ENCODE results near the gene SAMD11. TPM values are rescaled to one million over a fixed set of nuclear protein-coding genes. Genes with fewer than 3 reads are reported as not detected.

The SAMD11 gene
- total RNA-seq, 1 donor from 2014 or later, result 6.0 TPM

DNA sequence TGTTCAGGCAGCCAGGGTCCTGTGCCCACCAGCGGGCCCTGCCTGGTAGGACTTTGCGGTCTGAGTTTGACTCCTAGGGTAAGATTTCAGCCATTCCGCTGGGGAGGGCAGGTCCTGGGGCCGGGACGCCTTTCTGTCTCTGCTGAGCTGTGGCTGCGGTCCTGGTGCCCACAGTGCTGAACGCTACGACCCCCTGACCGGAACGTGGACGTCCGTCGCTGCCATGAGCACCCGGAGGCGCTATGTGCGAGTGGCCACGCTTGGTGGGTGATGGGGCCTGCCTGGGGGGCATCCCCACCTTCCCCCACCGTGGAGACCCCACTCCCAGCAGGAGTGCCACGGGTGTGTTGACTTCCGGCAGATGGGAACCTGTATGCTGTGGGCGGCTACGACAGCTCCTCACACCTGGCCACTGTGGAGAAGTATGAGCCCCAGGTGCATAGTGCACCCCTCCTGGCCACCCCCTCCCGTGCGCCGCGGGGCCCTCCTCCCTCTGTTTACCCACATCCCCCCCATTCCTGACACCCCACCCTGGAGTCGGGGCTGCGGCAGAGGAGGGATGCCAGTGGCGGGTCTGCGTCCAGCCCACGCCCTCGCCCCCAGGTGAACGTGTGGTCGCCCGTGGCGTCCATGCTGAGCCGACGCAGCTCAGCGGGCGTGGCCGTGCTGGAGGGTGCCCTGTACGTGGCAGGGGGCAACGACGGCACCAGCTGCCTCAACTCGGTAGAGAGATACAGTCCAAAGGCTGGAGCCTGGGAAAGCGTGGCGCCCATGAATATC lies 40.2 kb downstream of the SAMD11 start:
- Histone ChIP-seq H3K4me3 (ENCODE audit: insufficient read depth, low read depth, low read length) (no peak overlapping the region), H4K20me1 (ENCODE audit: insufficient read depth, low read length) (no peaks in the 10 kb centered on the region), H3K27me3 (ENCODE audit: insufficient read depth, low read length) (no peaks in the 10 kb centered on the region), H3K4me1 (ENCODE audit: insufficient read depth, low read length) (peaks cover 25% of the 10 kb centered on the region), H3K79me2 (ENCODE audit: insufficient read depth, low read length) (peaks cover 8% of the 10 kb centered on the region), H3K36me3 (ENCODE audit: insufficient read depth, low read length) (peaks cover 5% of the 10 kb centered on the region), H3K9me3 (ENCODE audit: insufficient read depth, low read depth, low read length) (no peaks in the 10 kb centered on the region), H3K9ac (ENCODE audit: low read length) (no peak overlapping the region), H2AFZ (ENCODE audit: low read depth, low read length) (no peak overlapping the region), H3K27ac (ENCODE audit: low read depth, low read length) (no peak overlapping the region), H3K4me2 (ENCODE audit: low read length) (no peak overlapping the region)
- DNase-seq (ENCODE audit: low read depth), result no peak
- H3K36me3 Mint-ChIP-seq (ENCODE audit: low read depth, unreplicated experiment), result peaks cover 4% of the 10 kb centered on the region
- H3K4me1 Mint-ChIP-seq (ENCODE audit: low read depth, unreplicated experiment), result no peaks in the 10 kb centered on the region
- peaks cover 6% of the 10 kb centered on the region for H3K27me3 Mint-ChIP-seq (ENCODE audit: low read depth, unreplicated experiment)
- no peaks in the 10 kb centered on the region for H3K9me3 Mint-ChIP-seq (ENCODE audit: unreplicated experiment)
- no peak for TF ChIP-seq EZH2 (IDR thresholded peaks at IDR 0.05; ENCODE audit: insufficient read depth, low read length)
- no peak for TF ChIP-seq CTCF (IDR thresholded peaks at IDR 0.05; ENCODE audit: insufficient read depth, low read depth, low read length)
- H3K4me3 Mint-ChIP-seq (ENCODE audit: unreplicated experiment), result no peak overlapping the region
- H3K27ac Mint-ChIP-seq (ENCODE audit: unreplicated experiment), result no peak overlapping the region
- FAIRE-seq, result no peak

DNA sequence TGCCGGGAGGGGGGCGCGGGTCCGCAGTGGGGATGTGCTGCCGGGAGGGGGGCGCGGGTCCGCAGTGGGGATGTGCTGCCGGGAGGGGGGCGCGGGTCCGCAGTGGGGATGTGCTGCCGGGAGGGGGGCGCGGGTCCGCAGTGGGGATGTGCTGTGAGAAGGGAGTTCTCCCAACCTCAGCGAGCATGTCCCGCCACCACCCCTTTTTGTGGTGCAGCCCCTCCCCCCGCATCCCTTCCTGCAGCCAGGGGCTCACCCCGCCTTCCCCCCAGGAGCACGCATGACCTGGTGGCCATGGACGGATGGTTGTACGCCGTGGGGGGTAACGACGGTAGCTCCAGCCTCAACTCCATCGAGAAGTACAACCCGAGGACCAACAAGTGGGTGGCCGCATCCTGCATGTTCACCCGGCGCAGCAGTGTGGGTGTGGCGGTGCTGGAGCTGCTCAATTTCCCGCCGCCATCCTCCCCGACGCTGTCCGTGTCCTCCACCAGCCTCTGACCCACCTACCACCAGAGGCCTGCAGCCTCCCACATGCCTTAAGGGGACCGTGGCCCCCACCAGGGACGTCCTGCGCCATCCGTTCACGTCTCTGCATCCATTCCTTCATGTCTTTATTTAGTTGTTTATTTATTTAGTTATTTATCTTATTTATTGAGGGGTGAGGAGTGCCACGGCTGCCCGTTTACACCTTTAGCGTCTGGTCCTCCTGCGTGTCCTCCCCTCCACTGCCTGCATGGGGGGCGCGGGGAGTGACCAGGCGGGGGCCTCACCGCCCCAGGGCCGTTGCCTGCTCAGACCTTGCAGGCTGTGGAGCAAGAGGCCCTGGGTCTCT lies 41.2 kb downstream of the SAMD11 start:
- Histone ChIP-seq H4K20me1 (ENCODE audit: insufficient read depth, low read length) (peaks cover 6% of the 10 kb centered on the region), H3K27ac (ENCODE audit: low read depth, low read length) (no peak overlapping the region), H3K9me3 (ENCODE audit: insufficient read depth, low read depth, low read length) (no peaks in the 10 kb centered on the region), H3K27me3 (ENCODE audit: insufficient read depth, low read length) (no peaks in the 10 kb centered on the region), H3K79me2 (ENCODE audit: insufficient read depth, low read length) (peaks cover 7% of the 10 kb centered on the region), H3K4me3 (ENCODE audit: insufficient read depth, low read depth, low read length) (no peak overlapping the region), H3K9ac (ENCODE audit: low read length) (no peak overlapping the region), H3K4me2 (ENCODE audit: low read length) (no peak overlapping the region), H2AFZ (ENCODE audit: low read depth, low read length) (no peak overlapping the region), H3K36me3 (ENCODE audit: insufficient read depth, low read length) (peaks cover 5% of the 10 kb centered on the region), H3K4me1 (ENCODE audit: insufficient read depth, low read length) (peaks cover 23% of the 10 kb centered on the region)
- FAIRE-seq (no peak), DNase-seq (ENCODE audit: low read depth) (no peak)
- Mint-ChIP-seq H3K4me3 (ENCODE audit: unreplicated experiment) (no peak overlapping the region), H3K36me3 (ENCODE audit: low read depth, unreplicated experiment) (peaks cover 4% of the 10 kb centered on the region), H3K27ac (ENCODE audit: unreplicated experiment) (no peak overlapping the region), H3K27me3 (ENCODE audit: low read depth, unreplicated experiment) (peaks cover 15% of the 10 kb centered on the region), H3K9me3 (ENCODE audit: unreplicated experiment) (no peaks in the 10 kb centered on the region), H3K4me1 (ENCODE audit: low read depth, unreplicated experiment) (no peaks in the 10 kb centered on the region)
- TF ChIP-seq EZH2 (IDR thresholded peaks at IDR 0.05; ENCODE audit: insufficient read depth, low read length), result no peak
- no peak for TF ChIP-seq CTCF (IDR thresholded peaks at IDR 0.05; ENCODE audit: insufficient read depth, low read depth, low read length)

Data from astrocyte (in vitro differentiated cells and primary cell).